OCI-LY7 (cell line): ENCODE results near the gene ABCD1. TPM values are rescaled to one million over a fixed set of nuclear protein-coding genes. Genes with fewer than 3 reads are reported as not detected.

Source experiments
- BruUV-seq: library from RNA; stranded (reverse); fragments of 400-500 nt; replicated peaks from 2 replicates; lab custom pipeline; 2021; lab: Mats Ljungman, UMichigan
- CTCF ChIA-PET: fragments of 300-600 bp; sonication (Branson Sonifier 250); formaldehyde crosslinking; loops from one replicate; lab custom pipeline; 2022; ENCODE audit warnings: antibody characterized with exemption; ENCODE audit not compliant: unreplicated experiment; lab: Charles Lee
- POLR2A ChIA-PET: fragments of 300-600 bp; sonication (Branson Sonifier 250); formaldehyde crosslinking; loops from one replicate; lab custom pipeline; 2022; ENCODE audit warnings: antibody characterized with exemption; lab: Charles Lee
- DNase-seq: peaks from one replicate; pipeline ENCODE4 v3.0.0-alpha.2; 2015; ENCODE audit warnings: low spot score
- H2AFZ ChIP-seq: fragments of 200-600 bp; sonication (generic), shearing (Covaris generic); 2 replicates; pipeline ENCODE4 v1.6.1; 2014; ENCODE audit warnings: mild to moderate bottlenecking, antibody characterized with exemption, low read length, moderate library complexity
- H3K27ac ChIP-seq: fragments of 200-600 bp; sonication (generic); 2 replicates; pipeline ENCODE4 v1.5.1; 2014; ENCODE audit warnings: mixed run types, low read depth, mild to moderate bottlenecking, moderate library complexity, low read length, inconsistent platforms; ENCODE audit not compliant: poor library complexity, severe bottlenecking
- H3K36me3 ChIP-seq: fragments of 200-600 bp; sonication (generic); 2 replicates; pipeline ENCODE4 v1.6.1; 2014; ENCODE audit warnings: mild to moderate bottlenecking, antibody characterized with exemption, low read length, moderate library complexity, mixed read lengths; ENCODE audit not compliant: insufficient read depth
- H3K4me1 ChIP-seq: fragments of 200-600 bp; sonication (generic); 2 replicates; pipeline ENCODE4 v1.5.1; 2014; ENCODE audit warnings: mild to moderate bottlenecking, low read length; ENCODE audit not compliant: insufficient read depth, poor library complexity, severe bottlenecking
- H3K4me2 ChIP-seq: fragments of 200-600 bp; sonication (generic); 2 replicates; pipeline ENCODE4 v1.6.1; 2014; ENCODE audit warnings: mild to moderate bottlenecking, low read length
- H3K4me3 ChIP-seq: fragments of 200-600 bp; sonication (generic); 2 replicates; pipeline ENCODE4 v1.5.1; 2014; ENCODE audit warnings: mild to moderate bottlenecking, low read depth, low read length; ENCODE audit not compliant: poor library complexity, severe bottlenecking
- H3K79me2 ChIP-seq: fragments of 200-600 bp; sonication (generic); 2 replicates; pipeline ENCODE4 v1.6.1; 2016; ENCODE audit warnings: low read depth, mild to moderate bottlenecking, low read length, moderate library complexity, mixed read lengths; ENCODE audit not compliant: insufficient read depth
- H3K9me2 ChIP-seq: fragments of 200-600 bp; sonication (generic); 2 replicates; pipeline ENCODE4 v1.6.1; 2016; ENCODE audit warnings: mild to moderate bottlenecking, low read length, mixed read lengths; ENCODE audit not compliant: insufficient read depth
- H3K9me3 ChIP-seq: fragments of 200-600 bp; sonication (generic); 2 replicates; pipeline ENCODE4 v1.6.1; 2014; ENCODE audit warnings: mild to moderate bottlenecking, mixed run types, low read length, mixed read lengths
- H4K20me1 ChIP-seq: fragments of 200-600 bp; sonication (generic); 2 replicates; pipeline ENCODE4 v1.6.1; 2014; ENCODE audit warnings: mild to moderate bottlenecking, antibody characterized with exemption, low read length, moderate library complexity, mixed read lengths; ENCODE audit not compliant: insufficient read depth
- EZH2phosphoT487 ChIP-seq: fragments of 200-600 bp; sonication (generic); IDR thresholded peaks from 2 replicates; pipeline ENCODE4 v1.6.1; 2018; ENCODE audit warnings: low read depth, borderline replicate concordance, mild to moderate bottlenecking, mixed run types, antibody characterized with exemption, low read length, moderate library complexity, mixed read lengths
- intact Hi-C: fragments of 100-400 bp; cut with micrococcal nuclease; formaldehyde crosslinking; loops from one replicate; pipeline ENCODE4 v1.10.0; 2022; ENCODE audit not compliant: unreplicated experiment
- total RNA-seq, 2 experiments: library from RNA; depleted of rRNA in 1 of 2; stranded (reverse); fragments of >200 nt in 1 of 2; shearing (Covaris generic) in 1 of 2; gene quantifications; 2 replicates each; pipeline ENCODE4 v1.2.3, GENCODE V29; 2014 to 2022
- TF ChIP-seq, protein P1 (sequence below): fragments of 200-600 bp; sonication (generic); conservative IDR thresholded peaks from 2 replicates; pipeline ENCODE4 v1.5.1; 2014; ENCODE audit warnings: mild to moderate bottlenecking, antibody characterized with exemption, low read length, moderate library complexity, mixed read lengths

The ABCD1 gene
- total RNA-seq, 2 experiments from 2014 or later, result 6.9 to 8.8 TPM

- Histone ChIP-seq H3K4me2 (no peak overlapping the region), H2AFZ (no peak overlapping the region), H3K79me2 (no peaks in the 10 kb centered on the region), H3K4me3 (no peak overlapping the region), H3K9me3 (no peaks in the 10 kb centered on the region), H4K20me1 (no peaks in the 10 kb centered on the region), H3K27ac (no peak overlapping the region), H3K36me3 (no peaks in the 10 kb centered on the region), H3K4me1 (no peaks in the 10 kb centered on the region), H3K9me2 (no peaks in the 10 kb centered on the region)
- POLR2A ChIA-PET, result no interaction called here
- no peak for DNase-seq
- CTCF ChIA-PET, result no interaction called here
- TF ChIP-seq EZH2phosphoT487, result no peak
- TF ChIP-seq, protein P1, sequence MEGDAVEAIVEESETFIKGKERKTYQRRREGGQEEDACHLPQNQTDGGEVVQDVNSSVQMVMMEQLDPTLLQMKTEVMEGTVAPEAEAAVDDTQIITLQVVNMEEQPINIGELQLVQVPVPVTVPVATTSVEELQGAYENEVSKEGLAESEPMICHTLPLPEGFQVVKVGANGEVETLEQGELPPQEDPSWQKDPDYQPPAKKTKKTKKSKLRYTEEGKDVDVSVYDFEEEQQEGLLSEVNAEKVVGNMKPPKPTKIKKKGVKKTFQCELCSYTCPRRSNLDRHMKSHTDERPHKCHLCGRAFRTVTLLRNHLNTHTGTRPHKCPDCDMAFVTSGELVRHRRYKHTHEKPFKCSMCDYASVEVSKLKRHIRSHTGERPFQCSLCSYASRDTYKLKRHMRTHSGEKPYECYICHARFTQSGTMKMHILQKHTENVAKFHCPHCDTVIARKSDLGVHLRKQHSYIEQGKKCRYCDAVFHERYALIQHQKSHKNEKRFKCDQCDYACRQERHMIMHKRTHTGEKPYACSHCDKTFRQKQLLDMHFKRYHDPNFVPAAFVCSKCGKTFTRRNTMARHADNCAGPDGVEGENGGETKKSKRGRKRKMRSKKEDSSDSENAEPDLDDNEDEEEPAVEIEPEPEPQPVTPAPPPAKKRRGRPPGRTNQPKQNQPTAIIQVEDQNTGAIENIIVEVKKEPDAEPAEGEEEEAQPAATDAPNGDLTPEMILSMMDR, result no peak
- intact Hi-C loops, result no loop called here
- no TSS peak for BruUV-seq
These were observed 50.1 kb downstream of the ABCD1 start for GRCh38 chrX:153774576-153775292.

GRCh38 chrX:153775293-153776119 lies 50.9 kb downstream of the ABCD1 start:
- Histone ChIP-seq H3K36me3 (no peaks in the 10 kb centered on the region), H3K4me3 (no peak overlapping the region), H3K9me3 (no peaks in the 10 kb centered on the region), H3K27ac (no peak overlapping the region), H3K4me1 (peaks cover under 1% of the 10 kb centered on the region), H4K20me1 (no peaks in the 10 kb centered on the region), H3K79me2 (no peaks in the 10 kb centered on the region), H3K4me2 (no peak overlapping the region), H2AFZ (no peak overlapping the region), H3K9me2 (no peaks in the 10 kb centered on the region)
- CTCF ChIA-PET, result no interaction called here
- intact Hi-C loops, result no loop called here
- TF ChIP-seq, protein P1, result no peak
- no peak for TF ChIP-seq EZH2phosphoT487
- DNase-seq, result no peak
- POLR2A ChIA-PET, result no interaction called here
- BruUV-seq, result no TSS peak
